B cell (primary cell): ENCODE results near the gene SERINC1.

ENCODE experiments used
- EZH2 ChIP-seq: IDR thresholded peaks from 2 replicates; pipeline ENCODE4 v1.6.1; 2012; ENCODE audit warnings: borderline replicate concordance, low read depth, mild to moderate bottlenecking, moderate library complexity, low read length; ENCODE audit not compliant: insufficient read depth, poor library complexity, severe bottlenecking
- TF ChIP-seq, protein P1 (sequence below): fragments of 200-600 bp; IDR thresholded peaks from one replicate; pipeline ENCODE4 v1.8.0; 2022; ENCODE audit warnings: antibody characterized with exemption, mild to moderate bottlenecking

GRCh38 chr6:122472022-122472340 lies 374 bp upstream of the SERINC1 start:
- TF ChIP-seq, protein P1, sequence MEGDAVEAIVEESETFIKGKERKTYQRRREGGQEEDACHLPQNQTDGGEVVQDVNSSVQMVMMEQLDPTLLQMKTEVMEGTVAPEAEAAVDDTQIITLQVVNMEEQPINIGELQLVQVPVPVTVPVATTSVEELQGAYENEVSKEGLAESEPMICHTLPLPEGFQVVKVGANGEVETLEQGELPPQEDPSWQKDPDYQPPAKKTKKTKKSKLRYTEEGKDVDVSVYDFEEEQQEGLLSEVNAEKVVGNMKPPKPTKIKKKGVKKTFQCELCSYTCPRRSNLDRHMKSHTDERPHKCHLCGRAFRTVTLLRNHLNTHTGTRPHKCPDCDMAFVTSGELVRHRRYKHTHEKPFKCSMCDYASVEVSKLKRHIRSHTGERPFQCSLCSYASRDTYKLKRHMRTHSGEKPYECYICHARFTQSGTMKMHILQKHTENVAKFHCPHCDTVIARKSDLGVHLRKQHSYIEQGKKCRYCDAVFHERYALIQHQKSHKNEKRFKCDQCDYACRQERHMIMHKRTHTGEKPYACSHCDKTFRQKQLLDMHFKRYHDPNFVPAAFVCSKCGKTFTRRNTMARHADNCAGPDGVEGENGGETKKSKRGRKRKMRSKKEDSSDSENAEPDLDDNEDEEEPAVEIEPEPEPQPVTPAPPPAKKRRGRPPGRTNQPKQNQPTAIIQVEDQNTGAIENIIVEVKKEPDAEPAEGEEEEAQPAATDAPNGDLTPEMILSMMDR: no peak
- TF ChIP-seq EZH2: no peak
